ENCODE results near the gene REEP5. TPM values are rescaled to one million over a fixed set of nuclear protein-coding genes. Genes with fewer than 3 reads are reported as not detected.

The REEP5 gene
- total and polyA plus RNA-seq, 2 of the 13 experiments (the other 11 are each of a cell fraction or from before 2014, with no cell fraction given) = 49.4 to 239 TPM

- Histone ChIP-seq H3K4me3 (replicated peaks in 1 of 3; ENCODE audit: insufficient read depth in 1 of 3, low read depth in 2 of 3, low read length in 3 of 3) (no peak overlapping the region), H3K9me3 (ENCODE audit: low read length) (no peaks in the 10 kb centered on the region), H3K4me2 (ENCODE audit: low read depth, low read length) (no peak overlapping the region), H2AFZ (ENCODE audit: low read length) (no peak overlapping the region), H4K20me1 (ENCODE audit: insufficient read depth, low read length) (no peaks in the 10 kb centered on the region), H3K36me3 (replicated peaks in 1 of 2; ENCODE audit: control insufficient read depth in 1 of 2, insufficient read depth in 2 of 2, low read length in 2 of 2) (no peaks in the 10 kb centered on the region), H3K27me3 (ENCODE audit: control insufficient read depth in 1 of 2, insufficient read depth in 2 of 2, low read length in 2 of 2) (no peaks in the 10 kb centered on the region), H3K79me2 (ENCODE audit: insufficient read depth, low read length) (no peaks in the 10 kb centered on the region), H3K27ac (ENCODE audit: extremely low read length, insufficient read depth, low read length) (no peak overlapping the region), H3K4me1 (ENCODE audit: insufficient read depth, low read length) (no peaks in the 10 kb centered on the region), H3K9ac (ENCODE audit: insufficient read depth, low read depth, low read length) (no peak overlapping the region)
- no TSS peak for BruUV-seq (replicated peaks)
- no peak for TF ChIP-seq ZNF83 (CRISPR knock-in tag; IDR thresholded peaks at IDR 0.05; ENCODE audit: borderline replicate concordance)
- no peak for TF ChIP-seq ZBTB14 (CRISPR knock-in tag; IDR thresholded peaks at IDR 0.05)
- TF ChIP-seq PCBP1 (IDR thresholded peaks at IDR 0.05; ENCODE audit: borderline replicate concordance, low read depth, low read length) = no peak
- no peak for TF ChIP-seq MAFK (conservative IDR thresholded peaks at IDR 0.05 in 1 of 2, IDR thresholded peaks at IDR 0.05 in 1 of 2; ENCODE audit: low read length in 2 of 2)
- no peak for TF ChIP-seq PHF21A (CRISPR knock-in tag; IDR thresholded peaks at IDR 0.05)
- no peak for TF ChIP-seq TBX2 (CRISPR knock-in tag; IDR thresholded peaks at IDR 0.05; ENCODE audit: borderline replicate concordance)
- TF ChIP-seq ZNF639 (CRISPR knock-in tag; conservative IDR thresholded peaks at IDR 0.05) = no peak
- no peak for TF ChIP-seq ZBED4 (CRISPR knock-in tag; IDR thresholded peaks at IDR 0.05; ENCODE audit: borderline replicate concordance)
- no peak for TF ChIP-seq ZNF747 (CRISPR knock-in tag; IDR thresholded peaks at IDR 0.05; ENCODE audit: borderline replicate concordance)
- no peak for TF ChIP-seq SRF (IDR thresholded peaks at IDR 0.05; ENCODE audit: low read depth, low read length)
- TF ChIP-seq KLF6 (CRISPR knock-in tag; IDR thresholded peaks at IDR 0.05) = no peak
- TF ChIP-seq SALL2 (CRISPR knock-in tag; IDR thresholded peaks at IDR 0.05) = no peak
- no peak for TF ChIP-seq KDM5A (IDR thresholded peaks at IDR 0.05; ENCODE audit: borderline replicate concordance, low read length)
- TF ChIP-seq SNAI1 (CRISPR knock-in tag; IDR thresholded peaks at IDR 0.05; ENCODE audit: borderline replicate concordance) = no peak
- TF ChIP-seq NR3C1 (CRISPR knock-in tag; IDR thresholded peaks at IDR 0.05) = no peak
- no peak for TF ChIP-seq ZNF383 (CRISPR knock-in tag; IDR thresholded peaks at IDR 0.05; ENCODE audit: borderline replicate concordance)
- TF ChIP-seq U2AF2 (IDR thresholded peaks at IDR 0.05; ENCODE audit: low read depth, low read length) = no peak
- intact Hi-C loops (cut with micrococcal nuclease; ENCODE audit: unreplicated experiment) (no loop called here), in situ Hi-C loops (cut with HindIII; ENCODE audit: extremely low pct_ligation_motif_present, low pct_unique_long_range_greater_than_20kb) (no loop called here)
- no peak for ATAC-seq
- no peak for FAIRE-seq
- ChIA-PET CTCF (ENCODE audit: low intra/inter-chr PET ratio, low total read pairs) (no interaction called here), POLR2A (no interaction called here)
- WGBS (ENCODE audit: low lambda C conversion rate) = 94% methylated on average over 4 of the region's 4 CpGs
- DNase-seq (ENCODE audit: low spot score) = no peak
Observed at GRCh38 chr5:112929336-112930081, 7.5 kb upstream of the REEP5 start.
